Measurements from ENCODE around the gene TPBG. TPM values are rescaled to one million over a fixed set of nuclear protein-coding genes. Genes with fewer than 3 reads are reported as not detected.

The TPBG gene
- total and polyA plus RNA-seq, 2 of the 4 experiments (the other 2 are of a cell fraction): 19.7 to 71.7 TPM

GRCh38 chr6:82330171-82330804, 33.3 kb upstream of the TPBG start:
- Histone ChIP-seq H3K27ac (ENCODE audit: insufficient read depth, low read length) (no peak overlapping the region), H3K4me3 (ENCODE audit: insufficient read depth, low read depth, low read length) (no peak overlapping the region), H3K4ac (ENCODE audit: low read depth, low read length) (no peak overlapping the region), H3K56ac (ENCODE audit: extremely low read depth, insufficient read depth, low read length) (no peak overlapping the region), H3K4me2 (ENCODE audit: low read depth, low read length) (no peak overlapping the region), H3K27me3 (ENCODE audit: control insufficient read depth, insufficient read depth, low read length) (peaks cover 4% of the 10 kb centered on the region; the same call in 1 of the 2 replicates), H2AK9ac (replicated peaks; ENCODE audit: low read depth, low read length, poor library complexity) (no peak overlapping the region), H2BK15ac (ENCODE audit: low read depth, low read length) (no peak overlapping the region), H2BK20ac (ENCODE audit: low read depth, low read length) (no peak overlapping the region), H2AK5ac (ENCODE audit: low read depth, low read length) (no peak overlapping the region), H3K4me1 (ENCODE audit: control insufficient read depth, insufficient read depth, low read length) (no peaks in the 10 kb centered on the region), H3K18ac (ENCODE audit: low read depth, low read length) (no peak overlapping the region), H4K91ac (ENCODE audit: insufficient read depth, low read depth, low read length) (no peak overlapping the region), H3K79me1 (ENCODE audit: low read depth in 1 of 2, low read length in 2 of 2) (no peaks in the 10 kb centered on the region), H2BK120ac (ENCODE audit: low read depth, low read length) (no peak overlapping the region), H2BK5ac (ENCODE audit: low read depth, low read length, poor library complexity, severe bottlenecking) (no peak overlapping the region), H3K23ac (ENCODE audit: low read depth, low read length) (no peak overlapping the region), H3K9me1 (ENCODE audit: insufficient read depth, low read length) (no peaks in the 10 kb centered on the region), H2AFZ (replicated peaks; ENCODE audit: low read length, poor library complexity) (no peak overlapping the region), H3K9me3 (ENCODE audit: control insufficient read depth, insufficient read depth, low read length) (no peaks in the 10 kb centered on the region), H3K14ac (replicated peaks; ENCODE audit: low read depth, low read length) (no peak overlapping the region), H3K36me3 (ENCODE audit: control insufficient read depth, insufficient read depth, low read length) (no peaks in the 10 kb centered on the region), H4K5ac (ENCODE audit: low read depth, low read length) (no peak overlapping the region), H3K9ac (ENCODE audit: low read depth, low read length) (no peak overlapping the region), H4K20me1 (ENCODE audit: insufficient read depth, low read length) (no peaks in the 10 kb centered on the region), H4K8ac (ENCODE audit: low read depth in 2 of 2, low read length in 2 of 2) (no peak overlapping the region)
- intact Hi-C loops (cut with micrococcal nuclease): no loop called here
- ChIA-PET CTCF (interaction anchor here (1.0 kb wide), 1 partner anchor 722 kb away, joined by 3 read pairs; no protein-coding TSS in a partner anchor), POLR2A (ENCODE audit: unreplicated experiment) (no interaction called here)
- no CpG with 5 or more reads among the region's 2 CpGs for WGBS, 2 experiments (ENCODE audit: extremely low coverage in 2 of 2, insufficient read length in 1 of 2)
- BruUV-seq (replicated peaks): no TSS peak
- ATAC-seq (ENCODE audit: low read depth): no peak
- dilution Hi-C loops (cut with HindIII; ENCODE audit: low sequenced_read_pairs, unreplicated experiment): no loop called here
- in situ Hi-C loops (cut with MboI; ENCODE audit: low sequenced_read_pairs): no loop called here
- TF ChIP-seq MAFK (IDR thresholded peaks at IDR 0.05; ENCODE audit: low read depth, low read length): no peak
- TF ChIP-seq MAZ (IDR thresholded peaks at IDR 0.05; ENCODE audit: borderline replicate concordance, low read depth, low read length): no peak
- TF ChIP-seq CEBPB (IDR thresholded peaks at IDR 0.05; ENCODE audit: low read depth, low read length): no peak
- no peak for TF ChIP-seq MXI1 (IDR thresholded peaks at IDR 0.05; ENCODE audit: borderline replicate concordance, low read depth, low read length)
- TF ChIP-seq CHD1 (IDR thresholded peaks at IDR 0.05; ENCODE audit: low read depth, low read length): no peak
- TF ChIP-seq ELK1 (IDR thresholded peaks at IDR 0.05; ENCODE audit: borderline replicate concordance, low read depth, low read length): no peak
- no peak for TF ChIP-seq SMC3 (IDR thresholded peaks at IDR 0.05; ENCODE audit: low read depth, low read length)
- no peak for TF ChIP-seq POLR2A (IDR thresholded peaks at IDR 0.05; ENCODE audit: low read depth, low read length)
- no peak for TF ChIP-seq NFE2L2 (IDR thresholded peaks at IDR 0.05; ENCODE audit: low read depth, low read length)
- TF ChIP-seq FOS (IDR thresholded peaks at IDR 0.05; ENCODE audit: low read depth, low read length): no peak
- TF ChIP-seq RCOR1 (IDR thresholded peaks at IDR 0.05; ENCODE audit: insufficient replicate concordance, low read length): no peak
- TF ChIP-seq USF2 (IDR thresholded peaks at IDR 0.05; ENCODE audit: low read depth, low read length): no peak
- TF ChIP-seq CTCF (conservative IDR thresholded peaks at IDR 0.05; ENCODE audit: low read depth, low read length): no peak
- TF ChIP-seq RFX5 (IDR thresholded peaks at IDR 0.05; ENCODE audit: low read depth, low read length): no peak
- no peak for TF ChIP-seq BHLHE40 (IDR thresholded peaks at IDR 0.05; ENCODE audit: low read depth, low read length)
- TF ChIP-seq RAD21 (IDR thresholded peaks at IDR 0.05; ENCODE audit: low read length): no peak
- DNase-seq: no peak
